A673 (cell line): Measurements from ENCODE around the gene FBXO45. TPM values are rescaled to one million over a fixed set of nuclear protein-coding genes. Genes with fewer than 3 reads are reported as not detected.

Experiments
- BruUV-seq: library from RNA; stranded (reverse); fragments of 400-500 nt; replicated peaks from 2 replicates; lab custom pipeline; 2021; lab: Mats Ljungman, UMichigan
- CTCF ChIA-PET: fragments of 300-600 bp; sonication (Branson Sonifier 250); formaldehyde crosslinking; loops from one replicate; lab custom pipeline; 2022; ENCODE audit warnings: antibody characterized with exemption; lab: Charles Lee
- POLR2A ChIA-PET: fragments of 300-600 bp; sonication (Branson Sonifier 250); formaldehyde crosslinking; loops from one replicate; lab custom pipeline; 2022; ENCODE audit warnings: antibody characterized with exemption; ENCODE audit not compliant: low non-redundant PET; lab: Charles Lee
- DNase-seq: peaks from one replicate; pipeline ENCODE4 v3.0.0-alpha.2; 2015; ENCODE audit warnings: low spot score
- H3K27ac ChIP-seq: fragments of 200-600 bp; sonication (generic); 2 replicates; pipeline ENCODE4 v1.5.1; 2016; ENCODE audit warnings: mixed run types, low read depth, mild to moderate bottlenecking, mixed read lengths, antibody characterized with exemption, low read length; ENCODE audit not compliant: poor library complexity, severe bottlenecking
- H3K27me3 ChIP-seq: fragments of 200-600 bp; sonication (generic); replicated peaks from 2 replicates; pipeline ENCODE4 v1.6.1; 2017; ENCODE audit warnings: mixed run types, low read depth, mild to moderate bottlenecking, mixed read lengths, antibody characterized with exemption, low read length; ENCODE audit not compliant: insufficient read depth, poor library complexity
- H3K36me3 ChIP-seq: fragments of 200-600 bp; sonication (generic); 2 replicates; pipeline ENCODE4 v1.6.1; 2016; ENCODE audit warnings: mixed run types, mild to moderate bottlenecking, mixed read lengths, antibody characterized with exemption, low read length; ENCODE audit not compliant: insufficient read depth, poor library complexity, severe bottlenecking
- H3K4me1 ChIP-seq: fragments of 200-600 bp; sonication (generic); 2 replicates; pipeline ENCODE4 v1.6.1; 2017; ENCODE audit warnings: mixed run types, mild to moderate bottlenecking, mixed read lengths, antibody characterized with exemption, low read length; ENCODE audit not compliant: insufficient read depth, poor library complexity, severe bottlenecking
- H3K4me3 ChIP-seq: fragments of 200-600 bp; sonication (generic); 2 replicates; pipeline ENCODE4 v1.5.1; 2016; ENCODE audit warnings: low read depth, mixed run types, mild to moderate bottlenecking, mixed read lengths, low read length; ENCODE audit not compliant: poor library complexity, severe bottlenecking
- H3K9me3 ChIP-seq: fragments of 200-600 bp; sonication (generic); 2 replicates; pipeline ENCODE4 v1.6.1; 2016; ENCODE audit warnings: mixed run types, low read depth, mild to moderate bottlenecking, mixed read lengths, antibody characterized with exemption, low read length; ENCODE audit not compliant: poor library complexity, severe bottlenecking
- EZH2 ChIP-seq: fragments of 200-600 bp; sonication (generic); IDR thresholded peaks from 2 replicates; pipeline ENCODE4 v1.6.1; 2017; ENCODE audit warnings: borderline replicate concordance, low read depth, mild to moderate bottlenecking, mixed read lengths, antibody characterized with exemption, low read length; ENCODE audit not compliant: poor library complexity, severe bottlenecking
- intact Hi-C: fragments of 100-400 bp; cut with micrococcal nuclease; formaldehyde crosslinking; loops from one replicate; pipeline ENCODE4 v1.10.0; 2022; ENCODE audit not compliant: unreplicated experiment
- total RNA-seq: library from RNA; stranded (reverse); gene quantifications from 2 replicates; pipeline ENCODE4 v1.2.3, GENCODE V29; 2021
- TF ChIP-seq, protein P1 (sequence below): fragments of 300-800, 200-600 bp; sonication (generic); conservative IDR thresholded peaks from 2 replicates; pipeline ENCODE4 v1.5.1; 2017; ENCODE audit warnings: low read depth, mild to moderate bottlenecking, antibody characterized with exemption, low read length, moderate library complexity, mixed read lengths

FBXO45 gene
- total RNA-seq, 1 experiment from 2014 or later: 23.0 TPM

DNA sequence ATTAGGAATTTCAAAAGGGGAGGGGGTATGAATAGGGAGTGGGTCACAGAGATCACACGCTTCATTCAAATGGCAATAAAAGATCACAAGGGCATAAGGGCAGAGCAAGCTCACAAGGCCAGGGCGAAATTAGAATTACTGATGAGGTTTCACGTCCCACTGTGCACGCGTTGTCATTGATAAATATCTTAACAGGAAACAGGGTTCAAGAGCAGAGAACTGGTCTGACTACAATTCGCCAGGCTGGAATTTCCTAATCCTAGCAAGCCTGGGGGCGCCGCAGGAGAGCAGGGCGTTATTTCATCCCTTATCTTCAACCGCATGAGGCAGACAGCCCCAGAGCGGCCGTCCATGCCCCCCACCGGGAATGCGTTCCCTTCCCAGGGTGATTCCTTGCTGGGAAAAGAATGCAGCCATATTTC, 35.2 kb upstream of the FBXO45 start:
- TF ChIP-seq, protein P1, sequence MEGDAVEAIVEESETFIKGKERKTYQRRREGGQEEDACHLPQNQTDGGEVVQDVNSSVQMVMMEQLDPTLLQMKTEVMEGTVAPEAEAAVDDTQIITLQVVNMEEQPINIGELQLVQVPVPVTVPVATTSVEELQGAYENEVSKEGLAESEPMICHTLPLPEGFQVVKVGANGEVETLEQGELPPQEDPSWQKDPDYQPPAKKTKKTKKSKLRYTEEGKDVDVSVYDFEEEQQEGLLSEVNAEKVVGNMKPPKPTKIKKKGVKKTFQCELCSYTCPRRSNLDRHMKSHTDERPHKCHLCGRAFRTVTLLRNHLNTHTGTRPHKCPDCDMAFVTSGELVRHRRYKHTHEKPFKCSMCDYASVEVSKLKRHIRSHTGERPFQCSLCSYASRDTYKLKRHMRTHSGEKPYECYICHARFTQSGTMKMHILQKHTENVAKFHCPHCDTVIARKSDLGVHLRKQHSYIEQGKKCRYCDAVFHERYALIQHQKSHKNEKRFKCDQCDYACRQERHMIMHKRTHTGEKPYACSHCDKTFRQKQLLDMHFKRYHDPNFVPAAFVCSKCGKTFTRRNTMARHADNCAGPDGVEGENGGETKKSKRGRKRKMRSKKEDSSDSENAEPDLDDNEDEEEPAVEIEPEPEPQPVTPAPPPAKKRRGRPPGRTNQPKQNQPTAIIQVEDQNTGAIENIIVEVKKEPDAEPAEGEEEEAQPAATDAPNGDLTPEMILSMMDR: no peak
- TF ChIP-seq EZH2: no peak
- Histone ChIP-seq H3K36me3 (no peaks in the 10 kb centered on the region), H3K27me3 (no peaks in the 10 kb centered on the region), H3K27ac (no peak overlapping the region), H3K4me1 (no peaks in the 10 kb centered on the region), H3K4me3 (peak overlapping the region; percentile 17), H3K9me3 (no peaks in the 10 kb centered on the region)
- peak; percentile 55 for DNase-seq
- no TSS peak for BruUV-seq
- intact Hi-C loops: loop anchor here (10.0 kb wide), 1 partner anchor 432 kb away; the partner anchor contains the start of gene PIGZ
- CTCF ChIA-PET: no interaction called here
- POLR2A ChIA-PET: no interaction called here

DNA sequence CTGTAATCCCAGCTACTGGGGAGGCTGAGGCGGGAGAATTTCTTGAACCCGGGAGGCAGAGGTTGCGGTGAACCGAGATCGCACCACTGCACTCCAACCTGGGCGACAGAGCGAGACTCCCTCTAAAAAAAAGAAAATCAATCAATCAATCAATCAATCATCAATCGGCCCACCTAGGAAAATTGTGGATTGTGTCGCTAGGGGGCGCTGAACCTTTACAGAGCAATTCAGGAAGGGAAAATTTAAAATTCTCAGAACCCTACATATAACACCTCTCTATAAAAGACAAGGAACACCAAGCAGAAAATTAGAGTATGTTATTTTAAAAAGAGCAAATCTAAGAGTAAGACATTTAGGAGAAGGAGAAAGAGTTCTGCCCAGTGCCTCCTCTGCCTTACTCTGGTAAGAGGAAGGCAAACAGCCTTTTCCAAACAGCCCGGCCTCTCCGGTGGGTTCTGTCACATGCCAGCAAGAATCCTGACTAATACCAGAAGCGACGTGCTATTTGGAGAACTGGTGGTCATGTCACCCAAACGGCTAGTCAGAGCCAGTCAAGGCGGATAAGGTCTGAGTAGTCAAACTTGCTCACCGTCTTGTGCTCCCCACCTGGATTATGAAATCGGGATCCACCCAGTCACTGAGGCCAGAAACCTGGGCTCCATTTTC, 31.0 kb upstream of the FBXO45 start:
- Histone ChIP-seq H3K4me1 (no peaks in the 10 kb centered on the region), H3K4me3 (no peak overlapping the region), H3K27ac (no peak overlapping the region), H3K9me3 (no peaks in the 10 kb centered on the region), H3K27me3 (no peaks in the 10 kb centered on the region), H3K36me3 (no peaks in the 10 kb centered on the region)
- no TSS peak for BruUV-seq
- TF ChIP-seq, protein P1: peak; percentile 85
- TF ChIP-seq EZH2: no peak
- intact Hi-C loops: loop anchor here (5.0 to 10.0 kb wide), 2 partner anchors 150 to 427 kb away; partner anchors contain the start of gene PIGZ
- ChIA-PET POLR2A (no interaction called here), CTCF (interaction anchor here (0.6 to 1.0 kb wide), 2 partner anchors 9 to 49 kb away, joined by 3 read pairs; no protein-coding TSS in a partner anchor)
- DNase-seq: peak; percentile 51

DNA sequence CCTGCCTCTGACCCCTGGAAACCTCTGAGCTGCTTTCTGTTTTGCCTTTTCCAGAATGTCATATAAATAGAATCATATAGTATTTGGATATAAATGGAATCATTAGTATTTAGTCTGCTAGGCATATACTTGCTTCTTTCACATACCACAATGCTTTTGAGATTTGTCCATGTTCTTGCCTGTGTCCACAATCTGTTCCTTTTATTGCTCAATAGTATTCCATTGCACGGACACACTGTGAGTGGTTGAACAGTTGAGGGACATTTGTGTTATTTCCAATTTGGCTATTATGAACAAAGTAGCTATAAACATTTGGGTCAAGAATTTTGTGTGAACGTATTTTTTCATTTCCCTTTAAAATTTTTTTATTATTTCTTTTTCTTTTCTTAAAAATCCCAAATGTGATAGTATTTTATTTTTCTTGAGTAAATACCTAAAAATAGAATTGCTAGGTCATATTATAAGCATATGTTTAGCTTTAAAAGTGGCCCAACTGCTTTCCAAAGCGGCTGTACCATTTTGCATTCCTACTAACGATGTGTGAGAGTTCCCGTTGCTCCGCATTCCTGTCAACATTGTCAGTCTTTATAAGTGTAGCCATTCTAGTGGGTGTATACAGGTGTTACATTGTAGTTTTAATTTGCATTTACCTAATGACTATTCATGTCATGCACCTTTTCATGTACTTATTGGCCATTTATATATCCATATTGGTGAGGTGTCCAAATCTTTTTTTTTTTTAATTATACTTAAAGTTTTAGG, 26.6 kb upstream of the FBXO45 start:
- Histone ChIP-seq H3K27ac (no peak overlapping the region), H3K4me3 (no peak overlapping the region), H3K4me1 (no peaks in the 10 kb centered on the region), H3K27me3 (no peaks in the 10 kb centered on the region), H3K36me3 (no peaks in the 10 kb centered on the region), H3K9me3 (no peaks in the 10 kb centered on the region)
- ChIA-PET CTCF (no interaction called here), POLR2A (no interaction called here)
- intact Hi-C loops: no loop called here
- DNase-seq: no peak
- TF ChIP-seq EZH2: no peak
- TF ChIP-seq, protein P1: no peak
- no TSS peak for BruUV-seq
